Keratinocyte (primary cell): Measurements from ENCODE around the gene CFAP92.
"Not testable (repeated sequence)": the region's sequence is repeated elsewhere in the genome, so short reads cannot be mapped to it uniquely, and the experiment has no call there.

ENCODE experiments used
- EZH2 ChIP-seq: IDR thresholded peaks from one replicate; pipeline ENCODE4 v1.6.1; 2012; ENCODE audit warnings: inconsistent platforms, mild to moderate bottlenecking, low read length, moderate library complexity
- TF ChIP-seq, protein P1 (sequence below), 3 experiments: IDR thresholded peaks in 1 of 3; conservative IDR thresholded peaks in 1 of 3; optimal IDR thresholded peaks in 1 of 3; 2 replicates in 2 of 3; 3 replicates in 1 of 3; pipeline versions ENCODE3 to v1.5.1; 2011; ENCODE audit warnings: low read length in 3 of 3, mild to moderate bottlenecking in 3 of 3, moderate library complexity in 2 of 3, control low read depth in 1 of 3, inconsistent platforms in 1 of 3; ENCODE audit not compliant: insufficient read depth in 2 of 3; ENCODE audit errors: extremely low read depth in 1 of 3

DNA sequence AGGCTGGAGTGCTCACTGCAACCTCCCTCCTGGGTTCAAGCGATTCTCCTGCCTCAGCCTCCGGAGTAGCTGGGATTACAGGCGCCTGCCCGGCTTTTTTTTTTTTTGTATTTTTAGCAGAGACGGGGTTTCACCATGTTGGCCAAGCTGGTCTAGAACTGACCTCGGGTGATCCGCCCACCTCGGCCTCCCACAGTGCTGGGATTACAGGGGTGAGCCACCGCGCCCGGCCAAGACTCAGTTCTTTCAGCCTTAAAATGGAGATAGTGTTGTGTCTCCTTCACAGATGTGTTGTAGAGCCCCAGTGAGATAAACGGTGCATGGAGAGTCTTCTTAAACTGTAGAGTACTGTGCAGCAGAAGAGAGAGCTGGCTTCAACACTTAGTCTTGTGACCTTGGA is 113.4 kb downstream of the CFAP92 start:
- TF ChIP-seq, protein P1, sequence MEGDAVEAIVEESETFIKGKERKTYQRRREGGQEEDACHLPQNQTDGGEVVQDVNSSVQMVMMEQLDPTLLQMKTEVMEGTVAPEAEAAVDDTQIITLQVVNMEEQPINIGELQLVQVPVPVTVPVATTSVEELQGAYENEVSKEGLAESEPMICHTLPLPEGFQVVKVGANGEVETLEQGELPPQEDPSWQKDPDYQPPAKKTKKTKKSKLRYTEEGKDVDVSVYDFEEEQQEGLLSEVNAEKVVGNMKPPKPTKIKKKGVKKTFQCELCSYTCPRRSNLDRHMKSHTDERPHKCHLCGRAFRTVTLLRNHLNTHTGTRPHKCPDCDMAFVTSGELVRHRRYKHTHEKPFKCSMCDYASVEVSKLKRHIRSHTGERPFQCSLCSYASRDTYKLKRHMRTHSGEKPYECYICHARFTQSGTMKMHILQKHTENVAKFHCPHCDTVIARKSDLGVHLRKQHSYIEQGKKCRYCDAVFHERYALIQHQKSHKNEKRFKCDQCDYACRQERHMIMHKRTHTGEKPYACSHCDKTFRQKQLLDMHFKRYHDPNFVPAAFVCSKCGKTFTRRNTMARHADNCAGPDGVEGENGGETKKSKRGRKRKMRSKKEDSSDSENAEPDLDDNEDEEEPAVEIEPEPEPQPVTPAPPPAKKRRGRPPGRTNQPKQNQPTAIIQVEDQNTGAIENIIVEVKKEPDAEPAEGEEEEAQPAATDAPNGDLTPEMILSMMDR (optimal IDR thresholded peaks at IDR 0.05 in 1 of 3, IDR thresholded peaks at IDR 0.05 in 1 of 3, conservative IDR thresholded peaks at IDR 0.05 in 1 of 3; ENCODE audit: extremely low read depth in 1 of 3, insufficient read depth in 2 of 3, low read length in 3 of 3) = not testable (repeated sequence)
- TF ChIP-seq EZH2 = not testable (repeated sequence)
